GM19463 (cell line): Measurements from ENCODE around the gene FAM210B.
"Not testable (repeated sequence)": the region's sequence is repeated elsewhere in the genome, so short reads cannot be mapped to it uniquely, and the experiment has no call there.

ENCODE experiments used
- ATAC-seq: cut with Tn5 transposase; IDR thresholded peaks from one replicate; pipeline ENCODE4 v1.9.1; 2021; ENCODE audit warnings: mild to moderate bottlenecking, moderate library complexity; ENCODE audit not compliant: unreplicated experiment

The FAM210B gene

GRCh38 chr20:56360133-56360907, 1.5 kb downstream of the FAM210B start:
- no peak for ATAC-seq

- no peak for ATAC-seq
Measured at GRCh38 chr20:56360908-56361205, 2.1 kb downstream of the FAM210B start.

DNA sequence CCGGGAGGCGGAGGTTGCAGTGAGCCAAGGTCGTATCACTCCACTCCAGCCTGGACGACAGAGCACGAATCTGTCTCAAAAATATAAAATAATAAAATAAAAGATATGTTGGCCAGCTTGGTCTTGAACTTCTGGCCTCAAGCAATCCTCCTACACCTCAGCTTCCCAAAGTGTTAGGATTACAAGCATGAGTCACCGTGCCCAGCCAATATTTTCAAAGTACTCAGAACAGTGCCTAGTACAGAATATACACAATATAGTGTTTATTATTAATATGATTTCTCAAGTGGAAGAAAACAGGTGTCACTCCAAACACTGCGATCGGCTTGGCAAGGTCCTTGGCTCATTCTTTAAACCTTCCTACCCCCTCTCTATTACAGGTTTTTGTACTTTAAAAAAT, 3.1 kb downstream of the FAM210B start:
- no peak for ATAC-seq

DNA sequence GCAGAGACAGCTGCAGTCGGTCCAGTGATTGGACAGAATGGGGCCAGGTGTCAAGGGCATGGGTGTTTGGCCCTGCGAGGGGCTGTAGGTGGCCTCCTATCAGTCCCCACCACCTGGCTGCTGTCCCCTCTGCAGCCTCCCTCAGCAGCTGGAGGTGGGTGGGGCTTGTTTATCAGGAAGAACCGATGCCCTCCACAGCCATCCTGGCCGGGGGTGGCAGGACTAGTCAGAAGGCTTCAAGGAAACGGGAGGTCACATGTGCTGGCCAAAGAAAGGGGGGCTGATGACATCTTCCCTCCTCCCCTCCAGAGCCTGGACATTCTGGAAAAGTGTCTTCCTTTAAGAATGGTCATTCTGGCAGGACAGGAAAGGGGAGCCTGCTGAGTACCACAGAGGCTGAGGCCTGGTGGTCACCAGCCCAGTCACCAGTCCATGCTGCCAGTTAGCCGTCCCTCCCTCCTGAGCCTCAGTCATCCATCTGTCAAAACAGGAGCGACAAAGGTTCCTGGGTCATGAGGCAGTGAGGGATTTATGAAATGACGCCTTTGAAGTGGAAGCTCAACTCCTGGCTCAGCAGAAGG, 4.1 kb downstream of the FAM210B start:
- ATAC-seq, result no peak

- no peak for ATAC-seq
Measured at GRCh38 chr20:56363491-56363890, 4.7 kb downstream of the FAM210B start.

- no peak for ATAC-seq
Measured at GRCh38 chr20:56368351-56369134, 9.8 kb downstream of the FAM210B start.

GRCh38 chr20:56369179-56369578, 10.4 kb downstream of the FAM210B start:
- no peak for ATAC-seq

DNA sequence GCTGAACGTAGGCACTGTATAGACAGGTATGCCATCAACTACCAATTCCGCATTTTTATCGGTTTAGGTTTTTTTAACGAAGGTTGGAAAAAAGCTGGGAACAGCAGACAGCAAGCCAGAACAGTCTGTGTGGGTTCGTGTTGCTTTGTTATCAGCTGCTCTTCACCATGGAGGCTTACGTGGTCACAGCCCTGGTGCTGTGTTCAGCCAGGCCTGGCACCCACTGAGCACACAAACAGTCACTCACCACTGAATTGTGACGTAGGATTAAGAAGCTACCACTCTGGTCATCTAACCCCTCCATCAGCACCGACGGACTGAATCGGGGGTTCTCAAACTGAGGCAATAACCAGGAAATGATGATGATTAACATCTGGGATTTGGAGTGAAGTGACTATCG, 13.2 kb downstream of the FAM210B start:
- ATAC-seq, result no peak

DNA sequence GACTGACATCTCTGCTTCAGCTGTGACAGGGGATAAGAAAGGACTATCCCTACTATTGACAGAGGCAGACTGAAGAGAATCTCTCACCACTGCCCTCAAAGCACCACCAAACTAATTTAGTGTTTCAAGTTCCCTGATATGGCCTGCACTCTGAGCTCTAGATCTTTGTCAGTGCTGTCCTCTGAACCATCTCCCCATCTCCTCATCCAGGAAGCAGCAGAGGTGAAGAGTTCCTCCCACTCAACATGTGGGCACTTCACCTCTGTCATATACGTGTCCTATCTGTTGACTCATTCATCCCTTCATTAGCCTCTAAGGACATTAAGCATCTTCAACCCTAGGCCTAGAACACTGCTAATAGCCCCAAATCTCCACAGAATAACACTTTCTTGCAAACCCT, 14.1 kb downstream of the FAM210B start:
- ATAC-seq, result no peak

- ATAC-seq, result no peak
Measured at GRCh38 chr20:56373942-56374341, 15.2 kb downstream of the FAM210B start.

DNA sequence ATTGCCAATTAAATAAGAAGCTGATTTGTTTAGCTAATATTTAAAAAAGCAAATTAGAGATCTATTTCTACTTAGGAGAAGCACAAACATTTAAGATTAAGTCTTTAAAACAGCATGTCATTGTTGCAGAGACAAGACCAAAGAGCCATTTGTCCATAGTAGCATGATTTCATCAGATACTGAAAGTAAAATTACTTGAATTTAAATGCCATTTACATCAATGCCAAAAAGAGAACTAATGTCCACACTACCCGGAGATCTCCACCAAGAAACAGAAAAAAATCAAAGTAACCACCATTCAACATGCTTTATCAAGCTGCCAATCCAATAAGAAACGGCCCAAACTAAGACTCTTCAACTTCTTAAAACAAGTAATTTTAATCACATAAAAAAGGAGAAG, 17.6 kb downstream of the FAM210B start:
- no peak for ATAC-seq

DNA sequence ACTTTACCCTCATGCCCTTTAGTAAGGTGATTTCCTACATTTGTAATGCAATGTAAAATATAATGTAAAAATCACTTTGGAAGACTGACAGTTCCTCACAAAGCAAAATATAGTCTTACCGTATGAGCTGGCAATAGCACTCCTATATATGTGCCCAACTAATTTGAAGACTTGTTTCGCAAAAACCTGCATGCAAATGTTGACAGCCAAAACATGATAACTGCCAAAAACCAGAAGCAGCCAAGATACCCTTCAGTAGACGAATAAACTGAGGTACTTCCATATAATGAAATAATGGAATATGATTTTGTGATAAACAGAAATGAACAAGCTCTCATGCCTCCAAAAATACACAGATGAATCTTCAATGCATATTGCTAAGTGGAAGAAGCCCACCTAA, 19.6 kb downstream of the FAM210B start:
- ATAC-seq, result no peak

DNA sequence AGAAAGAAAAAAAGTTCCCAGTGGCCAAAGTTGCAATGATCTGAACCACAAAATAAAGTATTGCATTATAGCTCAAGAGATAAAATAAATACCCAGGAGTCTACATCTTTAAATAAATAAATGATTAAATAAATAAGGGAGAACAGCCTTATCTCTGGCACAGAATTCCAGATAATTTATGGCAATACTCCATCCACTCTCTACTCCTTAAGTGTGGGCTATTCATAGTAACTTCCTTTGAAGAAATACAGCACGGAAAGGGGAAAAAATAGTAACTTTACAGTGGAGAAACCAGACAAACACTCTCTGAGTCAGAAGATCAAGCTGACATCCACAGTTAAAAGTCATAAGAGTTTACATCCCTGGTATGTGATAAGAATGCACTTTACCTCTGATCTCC, 21.6 kb downstream of the FAM210B start:
- no peak for ATAC-seq

- ATAC-seq, result no peak
Measured at GRCh38 chr20:56381501-56381900, 22.7 kb downstream of the FAM210B start.

GRCh38 chr20:56382696-56383095, 23.9 kb downstream of the FAM210B start:
- ATAC-seq, result no peak

DNA sequence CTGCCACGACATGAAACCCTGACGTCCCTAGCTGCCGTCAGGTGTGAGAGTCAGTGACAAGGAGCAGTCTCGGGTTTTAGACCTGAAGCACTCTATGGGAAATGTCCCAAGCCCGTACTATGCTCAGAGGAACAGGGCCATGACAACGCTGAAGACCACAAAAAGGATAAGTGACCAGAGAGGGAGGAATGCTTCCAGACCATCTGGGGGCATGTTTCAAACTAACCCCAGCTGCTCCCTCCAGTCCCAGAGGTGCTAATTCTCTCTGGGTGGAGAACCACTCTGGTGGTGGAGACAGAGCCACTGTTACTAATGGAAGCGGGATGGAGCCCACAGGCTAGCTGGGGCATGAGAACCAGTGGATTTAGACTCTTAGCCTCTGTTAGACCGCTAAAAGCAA, 24.6 kb downstream of the FAM210B start:
- ATAC-seq, result no peak

DNA sequence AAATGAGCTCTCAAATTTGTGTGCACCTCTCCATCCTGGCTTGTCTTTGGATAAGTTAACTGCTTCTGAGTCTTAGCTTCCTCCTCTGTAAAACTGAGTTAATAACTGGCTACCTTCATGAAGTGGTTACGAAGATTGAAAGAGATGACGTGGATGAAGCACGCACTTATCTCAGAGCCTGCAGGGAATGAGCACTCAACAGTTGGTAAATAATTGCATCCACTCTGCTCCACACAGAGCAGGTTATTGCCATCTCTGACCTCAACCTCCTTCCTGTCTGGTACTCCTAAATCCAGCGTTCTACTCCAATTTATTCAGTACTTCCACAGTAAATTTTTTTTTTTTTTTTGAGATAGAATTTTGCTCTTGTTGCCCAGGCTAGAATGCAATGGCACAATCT, 26.4 kb downstream of the FAM210B start:
- no peak for ATAC-seq

DNA sequence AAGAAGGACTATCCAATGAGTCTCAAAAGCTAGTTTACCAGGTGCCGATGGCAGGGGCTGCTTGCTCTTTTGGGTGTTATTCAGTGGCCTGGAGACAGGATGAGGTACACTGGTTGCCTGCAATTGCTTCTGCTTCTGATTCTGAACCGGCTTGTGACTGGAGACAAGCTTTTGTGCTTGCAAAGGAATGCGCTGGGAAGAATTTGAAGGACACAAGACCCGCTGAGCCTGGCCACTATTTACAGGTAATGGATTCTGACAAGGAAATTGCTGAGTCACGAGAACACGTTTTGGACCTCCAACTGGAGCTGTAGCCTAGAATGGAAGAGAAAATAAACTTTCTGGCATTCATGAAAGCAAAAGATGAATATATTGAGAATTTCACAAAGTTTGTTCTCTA, 27.4 kb downstream of the FAM210B start:
- ATAC-seq, result no peak

GRCh38 chr20:56388882-56389281, 30.1 kb downstream of the FAM210B start:
- no peak for ATAC-seq

DNA sequence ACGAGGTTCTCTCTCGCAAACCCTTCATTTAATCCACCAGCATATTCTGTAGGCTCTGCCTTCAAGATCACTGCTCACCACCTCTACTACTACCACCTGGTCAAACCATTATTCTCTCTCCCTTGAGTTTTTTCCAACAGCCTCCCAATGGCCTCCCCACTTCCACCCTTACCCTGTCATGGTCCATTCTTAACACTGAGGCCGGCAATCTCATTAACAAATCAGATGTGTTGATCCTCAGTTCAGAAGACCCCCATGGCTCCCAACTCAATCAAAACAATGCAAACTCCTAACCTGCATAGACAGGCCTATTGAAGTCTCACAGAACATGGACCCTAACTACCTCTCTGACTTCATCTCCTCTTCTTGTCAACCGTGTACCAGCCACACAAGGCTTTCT, 31.0 kb downstream of the FAM210B start:
- no peak for ATAC-seq

DNA sequence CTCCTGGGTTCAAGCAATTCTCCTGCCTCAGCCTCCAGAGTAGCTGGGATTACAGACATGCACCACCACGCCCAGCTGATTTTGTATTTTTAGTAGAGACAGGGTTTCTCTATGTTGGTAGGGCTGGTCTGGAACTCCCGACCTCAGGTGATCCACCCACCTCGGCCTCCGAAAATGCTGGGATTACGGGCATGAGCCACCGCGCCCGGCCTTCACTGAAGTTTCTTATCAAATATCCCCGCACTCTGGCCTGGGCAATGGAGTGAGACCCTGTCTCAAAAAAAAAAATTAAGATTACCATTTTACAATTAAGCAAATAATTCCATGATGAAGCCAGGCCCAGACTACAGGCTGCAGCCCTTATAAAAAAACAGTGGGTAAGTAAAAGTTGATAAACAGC, 31.6 kb downstream of the FAM210B start:
- ATAC-seq, result not testable (repeated sequence)

- ATAC-seq, result no peak
Measured at GRCh38 chr20:56391037-56391436, 32.3 kb downstream of the FAM210B start.
